Measurements from ENCODE around the gene ZNF451. TPM values are rescaled to one million over a fixed set of nuclear protein-coding genes. Genes with fewer than 3 reads are reported as not detected.

Gene ZNF451
- total RNA-seq, 1 donor, result 77.5 TPM

DNA sequence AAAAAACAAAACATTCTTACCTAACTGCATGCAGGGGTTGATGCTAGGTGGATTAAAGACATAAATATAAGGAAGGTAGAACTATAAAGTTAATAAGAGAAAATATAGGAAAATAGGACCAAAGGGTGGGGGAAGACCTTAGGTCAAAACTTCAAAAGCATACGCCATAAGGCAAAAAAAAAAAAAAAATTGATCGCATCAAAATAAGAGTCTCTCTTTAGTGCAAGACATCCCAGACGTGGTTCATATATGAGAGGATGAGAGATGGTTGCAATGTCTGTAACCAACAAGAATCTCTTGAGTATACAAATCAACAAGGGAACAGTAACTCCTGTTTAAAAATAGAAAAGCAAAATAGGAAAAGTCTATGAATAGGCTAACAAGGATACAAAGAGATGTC is 90.6 kb downstream of the ZNF451 start:
- no peak overlapping the region for H3K4me3 ChIP-seq (ENCODE audit: low read depth, low read length)
- no peak for DNase-seq (ENCODE audit: low read depth)
- TF ChIP-seq, protein P1, sequence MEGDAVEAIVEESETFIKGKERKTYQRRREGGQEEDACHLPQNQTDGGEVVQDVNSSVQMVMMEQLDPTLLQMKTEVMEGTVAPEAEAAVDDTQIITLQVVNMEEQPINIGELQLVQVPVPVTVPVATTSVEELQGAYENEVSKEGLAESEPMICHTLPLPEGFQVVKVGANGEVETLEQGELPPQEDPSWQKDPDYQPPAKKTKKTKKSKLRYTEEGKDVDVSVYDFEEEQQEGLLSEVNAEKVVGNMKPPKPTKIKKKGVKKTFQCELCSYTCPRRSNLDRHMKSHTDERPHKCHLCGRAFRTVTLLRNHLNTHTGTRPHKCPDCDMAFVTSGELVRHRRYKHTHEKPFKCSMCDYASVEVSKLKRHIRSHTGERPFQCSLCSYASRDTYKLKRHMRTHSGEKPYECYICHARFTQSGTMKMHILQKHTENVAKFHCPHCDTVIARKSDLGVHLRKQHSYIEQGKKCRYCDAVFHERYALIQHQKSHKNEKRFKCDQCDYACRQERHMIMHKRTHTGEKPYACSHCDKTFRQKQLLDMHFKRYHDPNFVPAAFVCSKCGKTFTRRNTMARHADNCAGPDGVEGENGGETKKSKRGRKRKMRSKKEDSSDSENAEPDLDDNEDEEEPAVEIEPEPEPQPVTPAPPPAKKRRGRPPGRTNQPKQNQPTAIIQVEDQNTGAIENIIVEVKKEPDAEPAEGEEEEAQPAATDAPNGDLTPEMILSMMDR (IDR thresholded peaks at IDR 0.05; ENCODE audit: insufficient read depth, low read length), result no peak

DNA sequence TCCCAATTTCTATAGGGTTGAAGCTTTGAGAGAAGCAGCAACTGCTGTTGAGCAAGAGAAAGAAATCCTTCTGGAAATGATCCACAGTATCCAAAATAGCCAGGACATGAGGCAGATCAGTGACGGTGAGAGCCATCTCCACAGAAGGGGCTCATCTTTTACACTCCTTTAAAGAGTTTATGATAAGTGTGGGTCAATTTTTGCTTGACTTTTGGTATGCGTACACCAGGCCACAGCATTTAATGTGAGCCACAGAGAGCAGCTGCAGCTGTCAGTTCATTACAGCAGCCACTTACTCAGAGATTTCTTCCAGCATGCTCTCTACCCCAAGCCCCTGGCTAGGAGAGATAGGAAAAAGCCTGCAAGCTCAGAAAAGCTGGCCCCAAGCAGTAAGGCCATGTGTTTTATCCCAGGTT is 92.0 kb downstream of the ZNF451 start:
- TF ChIP-seq, protein P1 (IDR thresholded peaks at IDR 0.05; ENCODE audit: insufficient read depth, low read length), result no peak
- no peak overlapping the region for H3K4me3 ChIP-seq (ENCODE audit: low read depth, low read length)

DNA sequence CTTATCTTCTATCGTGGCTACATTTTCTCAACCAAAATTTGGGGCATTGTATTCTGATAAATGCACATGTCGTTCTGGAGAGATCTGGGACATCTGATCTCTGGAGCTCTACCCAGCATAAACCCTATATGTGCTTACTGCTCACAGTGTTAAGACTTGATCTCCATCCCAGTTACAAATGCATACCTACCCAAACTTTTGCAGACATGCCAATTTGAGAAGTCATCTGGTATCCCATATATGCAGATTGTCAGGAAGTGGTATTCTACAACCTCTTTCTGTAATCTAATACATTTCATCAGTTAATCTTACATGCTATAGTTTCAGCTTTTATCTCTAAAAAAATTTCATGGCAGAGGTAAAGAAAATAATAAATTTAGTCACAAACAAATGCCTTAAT is 93.3 kb downstream of the ZNF451 start:
- DNase-seq (ENCODE audit: low read depth), result no peak
- no peak overlapping the region for H3K4me3 ChIP-seq (ENCODE audit: low read depth, low read length)
- TF ChIP-seq, protein P1 (IDR thresholded peaks at IDR 0.05; ENCODE audit: insufficient read depth, low read length), result no peak

More for the DNA sequence above, 92.0 kb downstream of the ZNF451 start:
- no peak for DNase-seq (ENCODE audit: low read depth)

DNA sequence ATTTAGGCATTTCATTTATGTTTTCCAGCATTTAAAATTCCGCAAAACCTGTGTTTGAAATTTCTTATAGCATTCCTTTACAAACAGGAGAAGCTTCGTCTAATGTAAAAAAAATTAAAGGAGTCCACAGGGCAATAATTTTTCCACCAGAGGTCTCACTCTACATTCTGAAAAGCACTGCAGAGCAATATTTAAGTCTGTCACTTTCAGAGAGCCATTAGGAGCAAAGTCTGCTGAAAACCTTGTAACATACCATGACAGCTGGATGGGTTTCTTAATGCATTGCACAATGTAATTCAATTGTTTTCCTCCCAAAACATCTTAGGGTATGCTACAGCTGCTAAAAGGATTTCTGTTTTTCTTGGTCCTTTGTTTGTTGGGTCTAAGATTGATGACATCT is 100.2 kb downstream of the ZNF451 start:
- peak; percentile 75 for DNase-seq (ENCODE audit: low read depth)
- TF ChIP-seq, protein P1 (IDR thresholded peaks at IDR 0.05; ENCODE audit: insufficient read depth, low read length), result peak; percentile 59
- H3K4me3 ChIP-seq (ENCODE audit: low read depth, low read length), result no peak overlapping the region

DNA sequence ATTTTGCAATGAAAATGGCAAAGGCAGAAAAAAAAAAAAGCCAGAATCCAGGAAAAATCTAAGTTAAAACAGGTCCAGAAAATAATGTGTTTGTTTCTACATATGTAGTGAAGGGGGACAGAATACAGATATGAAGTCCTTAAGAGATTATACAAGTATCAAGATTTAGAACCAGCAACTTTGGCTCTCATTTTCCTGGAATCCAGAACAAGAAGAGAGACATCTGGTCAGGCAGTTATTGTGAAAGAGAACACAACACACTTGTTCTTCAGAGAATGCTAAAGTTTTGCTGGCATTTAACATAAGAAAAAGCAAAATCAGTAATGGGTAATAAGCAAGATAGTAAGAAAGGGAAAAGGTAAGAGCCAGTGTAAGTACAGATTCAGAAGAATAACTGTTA is 103.2 kb downstream of the ZNF451 start:
- peak; percentile 70 for DNase-seq (ENCODE audit: low read depth)
- TF ChIP-seq, protein P1 (IDR thresholded peaks at IDR 0.05; ENCODE audit: insufficient read depth, low read length), result no peak
- H3K4me3 ChIP-seq (ENCODE audit: low read depth, low read length), result no peak overlapping the region

DNA sequence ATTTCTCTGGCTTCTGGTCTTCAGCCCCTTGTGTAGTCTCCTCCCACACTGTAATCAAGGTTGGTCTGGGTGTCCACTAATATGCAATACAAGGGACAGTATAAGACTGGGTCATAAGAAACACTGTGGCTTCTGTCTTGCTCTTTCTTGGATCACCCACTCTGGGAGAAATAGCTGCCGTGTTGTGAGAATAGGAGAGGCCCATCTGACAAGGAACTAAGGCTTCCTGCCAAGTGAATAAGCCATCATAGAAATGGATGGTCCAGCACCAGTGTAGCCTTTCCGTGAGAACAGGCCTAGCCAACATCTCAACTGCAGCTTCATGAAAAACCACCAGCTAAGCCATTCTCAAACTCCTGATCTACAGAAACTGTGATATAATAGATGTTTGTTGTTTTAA is 105.5 kb downstream of the ZNF451 start:
- TF ChIP-seq, protein P1 (IDR thresholded peaks at IDR 0.05; ENCODE audit: insufficient read depth, low read length), result no peak
- peak; percentile 70 for DNase-seq (ENCODE audit: low read depth)
- H3K4me3 ChIP-seq (ENCODE audit: low read depth, low read length), result no peak overlapping the region

DNA sequence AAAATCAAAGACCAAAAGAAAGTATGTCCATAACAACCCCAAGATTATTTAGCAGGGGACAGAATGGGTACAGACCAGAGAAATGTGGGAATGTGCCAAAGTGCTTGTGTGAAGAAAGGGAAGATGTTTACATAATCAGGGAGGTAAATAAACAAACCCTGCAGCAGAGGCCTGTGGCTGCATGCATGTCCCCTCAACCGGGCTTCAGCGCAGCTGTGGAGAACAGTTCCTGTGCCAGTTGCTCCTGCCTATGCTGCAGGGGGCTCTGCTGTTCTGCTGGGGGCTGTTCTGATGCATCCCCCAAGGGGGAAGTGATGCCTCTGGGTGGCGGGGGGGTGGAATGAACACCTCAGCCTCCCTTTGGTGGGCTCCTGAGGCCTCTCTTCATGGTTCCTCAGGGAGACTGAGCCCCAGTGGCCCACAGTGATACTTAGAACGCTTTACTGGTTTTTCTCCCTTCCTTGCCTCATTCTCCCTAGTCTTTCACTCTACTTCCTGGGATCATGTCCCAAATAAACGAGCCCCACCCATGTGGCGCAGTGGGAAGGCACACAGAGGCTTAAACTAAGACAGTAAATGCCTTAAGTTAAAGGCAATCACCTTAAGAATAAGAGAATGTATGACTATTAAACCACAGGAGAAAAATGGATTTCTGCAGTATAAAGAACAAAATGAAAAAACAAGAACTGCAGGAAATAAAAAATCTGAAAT is 109.1 kb downstream of the ZNF451 start:
- H3K4me3 ChIP-seq (ENCODE audit: low read depth, low read length), result no peak overlapping the region
- TF ChIP-seq, protein P1 (IDR thresholded peaks at IDR 0.05; ENCODE audit: insufficient read depth, low read length), result no peak
- peak; percentile 34 for DNase-seq (ENCODE audit: low read depth)
